Right cardiac atrium (tissue), 5 donors: ENCODE results near the gene HEY2. TPM values are rescaled to one million over a fixed set of nuclear protein-coding genes. Genes with fewer than 3 reads are reported as not detected.

Experiments
- ATAC-seq, 2 donors: fragments of 200-7000 bp; cut with Tn5 transposase; one replicate each; pipeline versions ENCODE4 v1.8.0 to v1.9.1; 2020; ENCODE audit warnings: moderate library complexity in 2 of 2, mild to moderate bottlenecking in 1 of 2
- DNase-seq, 3 donors: peaks; one replicate each; pipeline ENCODE4 v3.0.0-alpha.2; 2020
- H3K27ac ChIP-seq: one replicate; pipeline ENCODE4 v1.5.1; 2013; ENCODE audit warnings: mild to moderate bottlenecking, low read length, control low read depth, moderate library complexity
- H3K27me3 ChIP-seq: one replicate; pipeline ENCODE4 v1.6.1; 2013; ENCODE audit not compliant: control insufficient read depth, insufficient read depth
- H3K4me1 ChIP-seq: one replicate; pipeline ENCODE4 v1.6.1; 2013; ENCODE audit warnings: low read length; ENCODE audit not compliant: control insufficient read depth, insufficient read depth
- H3K4me3 ChIP-seq: one replicate; pipeline ENCODE4 v1.5.1; 2013; ENCODE audit warnings: low read length, control low read depth
- H3K9me3 ChIP-seq: one replicate; pipeline ENCODE4 v1.6.1; 2013; ENCODE audit warnings: low read length; ENCODE audit not compliant: control insufficient read depth
- whole genome bisulfite sequencing: extraction: QIAGEN DNeasy Blood & Tissue Kit; methylation state at CpG from one replicate; pipeline ENCODE4 v1.1.7; 2013; 5-methylcytosine and 5-hydroxymethylcytosine counted together
- intact Hi-C, 4 donors: fragments of 100-400 bp; cut with DNase I; formaldehyde crosslinking; loops; one replicate each; pipeline versions ENCODE4 v1.11.0 to v1.14.0; 2022 to 2023
- polyA plus RNA-seq: library from polyadenylated mRNA; stranded (reverse); fragments of 200-250 nt; gene quantifications from one replicate; pipeline ENCODE4 v1.2.3, GENCODE V29; 2013
- total RNA-seq, 4 donors: library from RNA; stranded (reverse); fragmentation: NEBNext Ultra II Directional; extraction: Animal tissue kit (Norgen Biotek cat#: 25700); gene quantifications; one replicate each; pipeline ENCODE4 v1.2.1, GENCODE V29; 2021
- donor health status: healthy with polysubstance abuse.
- donor health status: DM: no; HTN: yes; CAD: no.
- donor health status: DM: no; HTN: no; CAD: no.
- donor health status: DM: no; HTN: yes; CAD: no; lungs with severe emphysema.
- donor health status: DM: yes; HTN: yes; CAD: no.

HEY2 gene
- total and polyA plus RNA-seq, 5 donors = 2.6 to 6.0 (median 3.1) TPM

- H3K4me1 ChIP-seq = no peaks in the 10 kb centered on the region
- H3K27me3 ChIP-seq = no peaks in the 10 kb centered on the region
- ATAC-seq (no peak), DNase-seq (peak in 1 of 3 donors; percentile 11)
- H3K9me3 ChIP-seq = no peaks in the 10 kb centered on the region
- no peak overlapping the region for H3K4me3 ChIP-seq
- intact Hi-C loops = loop anchor here in 1 of 4 donors (5.0 kb wide), 1 partner anchor 433 kb away; no protein-coding TSS in a partner anchor
- H3K27ac ChIP-seq = peak overlapping the region; percentile 23
- WGBS = 73% methylated on average over 6 of the region's 6 CpGs
Measured at GRCh38 chr6:125745281-125746018, 4.0 kb upstream of the HEY2 start.

- H3K27me3 ChIP-seq = no peaks in the 10 kb centered on the region
- WGBS = 58% methylated on average over 5 of the region's 5 CpGs
- intact Hi-C loops = loop anchor here in 1 of 4 donors (5.0 kb wide), 1 partner anchor 434 kb away; no protein-coding TSS in a partner anchor
- no peaks in the 10 kb centered on the region for H3K4me1 ChIP-seq
- peak overlapping the region; percentile 66 for H3K4me3 ChIP-seq
- peak overlapping the region; percentile 23 for H3K27ac ChIP-seq
- ATAC-seq = no peak
- no peaks in the 10 kb centered on the region for H3K9me3 ChIP-seq
- no peak for DNase-seq
Measured at GRCh38 chr6:125746019-125746414, 3.4 kb upstream of the HEY2 start.

GRCh38 chr6:125746731-125747588 lies 2.5 kb upstream of the HEY2 start:
- intact Hi-C loops = loop anchor here in 1 of 4 donors (5.0 kb wide), 1 partner anchor 435 kb away; no protein-coding TSS in a partner anchor
- peak; percentile 61 to 89 (median 83) for DNase-seq
- Histone ChIP-seq H3K27ac (peak overlapping the region; percentile 69), H3K4me1 (no peaks in the 10 kb centered on the region), H3K9me3 (no peaks in the 10 kb centered on the region), H3K27me3 (no peaks in the 10 kb centered on the region), H3K4me3 (peak overlapping the region; percentile 66)
- peak; percentile 28 to 34 for ATAC-seq
- WGBS = 3% methylated on average over 32 of the region's 32 CpGs

- H3K27me3 ChIP-seq = no peaks in the 10 kb centered on the region
Measured at GRCh38 chr6:125747589-125748405, 1.6 kb upstream of the HEY2 start.

GRCh38 chr6:125748406-125749172 lies 843 bp upstream of the HEY2 start:
- H3K27me3 ChIP-seq = no peaks in the 10 kb centered on the region
- no peaks in the 10 kb centered on the region for H3K4me1 ChIP-seq
- peak overlapping the region; percentile 78 for H3K27ac ChIP-seq
- ATAC-seq (peak in 1 of 2 donors; percentile 15), DNase-seq (no peak)
- H3K9me3 ChIP-seq = no peaks in the 10 kb centered on the region
- WGBS = 1% methylated on average over 42 of the region's 42 CpGs
- peak overlapping the region; percentile 66 for H3K4me3 ChIP-seq
- intact Hi-C loops = loop anchor here in 1 of 4 donors (5.0 kb wide), 1 partner anchor 436 kb away; no protein-coding TSS in a partner anchor

More at GRCh38 chr6:125747589-125748405, 1.6 kb upstream of the HEY2 start:
- intact Hi-C loops = loop anchor here in 1 of 4 donors (5.0 kb wide), 1 partner anchor 435 kb away; no protein-coding TSS in a partner anchor
- Histone ChIP-seq H3K27ac (peak overlapping the region; percentile 78), H3K4me1 (no peaks in the 10 kb centered on the region), H3K4me3 (peak overlapping the region; percentile 66), H3K9me3 (no peaks in the 10 kb centered on the region)
- ATAC-seq = peak in 1 of 2 donors; percentile 20
- WGBS = under 1% methylated on average over 76 of the region's 76 CpGs
- DNase-seq = peak; percentile 47 to 83 (median 77)

- H3K27me3 ChIP-seq = no peaks in the 10 kb centered on the region
- no peaks in the 10 kb centered on the region for H3K4me1 ChIP-seq
- WGBS = 3% methylated on average over 35 of the region's 35 CpGs
- intact Hi-C loops = loop anchor here (5.0 kb wide), 1 partner anchor 438 kb away; no protein-coding TSS in a partner anchor
- no peaks in the 10 kb centered on the region for H3K9me3 ChIP-seq
- ATAC-seq = peak in 1 of 2 donors; percentile 5
- peak overlapping the region; percentile 66 for H3K4me3 ChIP-seq
- peak; percentile 25 to 69 (median 64) for DNase-seq
- H3K27ac ChIP-seq = peak overlapping the region; percentile 60
Measured at GRCh38 chr6:125749865-125750691, 646 bp downstream of the HEY2 start.

GRCh38 chr6:125750692-125751333 lies 1.4 kb downstream of the HEY2 start:
- no peaks in the 10 kb centered on the region for H3K9me3 ChIP-seq
- DNase-seq (no peak), ATAC-seq (no peak)
- H3K27me3 ChIP-seq = no peaks in the 10 kb centered on the region
- 35% methylated on average over 4 of the region's 4 CpGs for WGBS
- H3K27ac ChIP-seq = no peak overlapping the region
- H3K4me3 ChIP-seq = peak overlapping the region; percentile 66
- intact Hi-C loops = loop anchor here in 3 of 4 donors (5.0 kb wide), 1 partner anchor 439 kb away; no protein-coding TSS in a partner anchor
- H3K4me1 ChIP-seq = no peaks in the 10 kb centered on the region

GRCh38 chr6:125751334-125751916 lies 2.0 kb downstream of the HEY2 start:
- intact Hi-C loops = loop anchor here in 3 of 4 donors (5.0 kb wide), 1 partner anchor 439 kb away; no protein-coding TSS in a partner anchor
- H3K27me3 ChIP-seq = no peaks in the 10 kb centered on the region
- no peaks in the 10 kb centered on the region for H3K9me3 ChIP-seq
- ATAC-seq (no peak), DNase-seq (no peak)
- peak overlapping the region; percentile 66 for H3K4me3 ChIP-seq
- H3K4me1 ChIP-seq = no peaks in the 10 kb centered on the region
- no peak overlapping the region for H3K27ac ChIP-seq
- WGBS = 56% methylated on average over 6 of the region's 6 CpGs
